GM21360 (cell line): ENCODE data around the gene COTL1.

ENCODE experiments used
- ATAC-seq: cut with Tn5 transposase; IDR thresholded peaks from one replicate; pipeline ENCODE4 v1.9.1; 2021; ENCODE audit warnings: mild to moderate bottlenecking, moderate library complexity; ENCODE audit not compliant: unreplicated experiment

Gene COTL1

GRCh38 chr16:84555418-84556196, 62.3 kb downstream of the COTL1 start:
- no peak for ATAC-seq

DNA sequence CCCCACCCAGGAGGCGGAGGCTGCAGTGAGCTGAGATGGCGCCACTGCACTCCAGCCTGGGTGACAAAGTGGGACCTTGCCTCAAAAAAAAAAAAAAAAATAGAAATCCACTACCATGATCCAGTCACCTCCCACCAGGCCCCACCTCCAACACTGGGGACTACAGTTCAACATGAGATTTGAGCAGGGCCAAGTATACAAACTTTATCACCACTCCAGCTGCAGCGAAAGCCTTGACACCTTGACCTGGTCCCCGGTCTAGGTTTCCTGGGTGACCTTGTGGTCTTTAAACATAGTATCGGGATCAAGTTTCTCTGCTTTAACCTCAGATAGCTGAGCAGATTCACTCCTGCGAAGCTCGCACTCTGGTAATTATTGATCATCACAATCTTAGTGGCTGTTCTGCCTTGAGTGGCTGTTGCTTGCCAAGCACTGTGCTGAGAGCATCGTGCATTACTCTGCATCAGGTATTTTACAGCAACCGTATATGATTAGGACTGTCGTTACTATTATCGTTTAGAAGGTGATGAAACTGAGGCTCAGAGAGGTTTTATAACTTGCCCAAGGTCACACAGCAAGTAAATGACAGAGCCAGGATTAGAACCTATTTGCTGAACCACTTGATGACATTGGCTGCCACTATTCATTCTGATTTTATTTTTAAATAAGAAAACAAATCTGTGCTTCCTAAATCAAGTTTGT, 63.1 kb downstream of the COTL1 start:
- no peak for ATAC-seq

DNA sequence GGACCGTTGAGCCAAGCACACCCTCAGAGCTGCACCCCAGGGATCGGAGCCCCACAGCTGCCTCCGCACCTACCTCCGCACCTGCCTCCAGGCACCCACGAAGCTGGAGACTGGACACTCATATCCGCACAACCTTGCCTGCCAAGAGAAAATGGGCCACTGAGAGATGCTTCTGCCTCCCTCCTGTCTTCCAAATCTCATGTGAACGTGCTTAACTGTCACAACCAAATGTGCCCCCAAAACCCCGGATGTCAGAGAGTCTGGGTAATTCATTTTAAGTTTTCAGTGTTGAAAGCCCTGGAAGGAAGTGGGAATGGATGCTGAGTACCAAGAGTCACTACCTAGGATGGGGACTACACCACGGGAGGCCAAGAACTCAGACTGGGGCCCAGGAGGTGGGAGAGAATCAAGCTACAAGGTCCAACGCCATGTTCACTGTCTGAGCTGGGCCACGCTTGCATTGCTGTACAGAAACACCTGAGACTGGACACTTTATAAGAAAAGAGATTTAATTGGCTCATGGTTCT, 63.9 kb downstream of the COTL1 start:
- no peak for ATAC-seq

DNA sequence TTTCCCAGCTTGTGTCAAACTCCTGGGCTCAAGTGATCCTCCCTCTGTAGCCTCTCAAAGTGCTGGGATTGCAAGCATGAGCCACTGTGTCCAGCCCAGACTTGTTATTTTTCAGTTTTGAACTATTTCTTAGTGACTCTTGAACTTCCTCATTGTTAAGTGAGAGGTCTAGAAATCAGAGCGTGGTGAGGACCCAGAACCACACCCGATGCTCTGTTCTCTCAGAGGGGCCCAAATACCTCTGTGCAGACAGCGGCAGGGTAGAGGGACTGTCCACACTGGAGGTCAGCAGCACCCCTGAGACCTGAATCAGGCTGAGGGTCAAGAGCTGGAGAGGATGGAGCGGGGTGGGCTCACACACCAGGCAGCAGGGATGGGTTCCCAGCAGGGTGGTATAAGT, 65.7 kb downstream of the COTL1 start:
- no peak for ATAC-seq

- ATAC-seq = no peak
Measured at GRCh38 chr16:84550096-84550495, 67.8 kb downstream of the COTL1 start.

DNA sequence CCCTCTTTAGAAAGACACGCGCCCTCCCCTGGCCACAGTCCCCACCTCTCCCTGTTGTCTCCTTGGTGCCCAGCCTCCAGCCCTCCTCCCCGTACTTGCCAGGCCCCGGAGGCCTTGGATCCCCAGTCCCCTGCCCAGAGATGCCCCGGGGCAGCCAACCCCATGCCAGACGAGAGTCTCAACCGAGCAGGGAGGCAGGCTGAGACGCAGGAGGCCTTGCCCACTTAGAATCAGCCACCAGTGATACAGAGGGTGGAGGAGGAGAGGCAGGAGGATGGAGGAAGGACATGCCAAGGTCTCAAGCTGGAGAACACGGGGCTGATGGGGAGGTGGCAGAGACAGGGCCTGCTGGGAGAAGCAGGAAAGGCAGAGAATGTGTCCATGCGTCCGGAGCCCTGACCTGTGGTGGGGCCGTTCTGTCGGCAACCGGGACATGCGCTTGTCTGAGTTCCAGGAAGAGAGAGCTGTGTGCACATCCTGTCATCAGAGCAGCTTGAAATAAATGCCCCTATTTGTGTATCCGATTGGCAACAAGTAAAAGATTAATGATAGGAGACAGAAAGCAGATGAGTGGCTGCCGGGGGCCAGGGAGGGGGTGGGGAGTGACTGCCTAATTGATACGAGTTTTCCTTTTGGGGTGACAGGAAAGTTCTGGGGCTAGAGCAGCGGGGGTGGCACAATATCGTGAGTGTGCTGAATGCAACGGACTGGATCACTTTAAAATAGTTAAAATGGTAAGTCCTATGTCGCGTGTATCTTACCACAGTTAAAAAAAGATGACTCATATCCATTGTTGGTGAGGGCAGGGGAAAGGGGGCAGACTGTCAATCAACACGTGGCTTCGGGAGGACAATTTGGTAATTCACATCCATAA, 68.7 kb downstream of the COTL1 start:
- ATAC-seq = no peak

- no peak for ATAC-seq
Measured at GRCh38 chr16:84548508-84548907, 69.4 kb downstream of the COTL1 start.

DNA sequence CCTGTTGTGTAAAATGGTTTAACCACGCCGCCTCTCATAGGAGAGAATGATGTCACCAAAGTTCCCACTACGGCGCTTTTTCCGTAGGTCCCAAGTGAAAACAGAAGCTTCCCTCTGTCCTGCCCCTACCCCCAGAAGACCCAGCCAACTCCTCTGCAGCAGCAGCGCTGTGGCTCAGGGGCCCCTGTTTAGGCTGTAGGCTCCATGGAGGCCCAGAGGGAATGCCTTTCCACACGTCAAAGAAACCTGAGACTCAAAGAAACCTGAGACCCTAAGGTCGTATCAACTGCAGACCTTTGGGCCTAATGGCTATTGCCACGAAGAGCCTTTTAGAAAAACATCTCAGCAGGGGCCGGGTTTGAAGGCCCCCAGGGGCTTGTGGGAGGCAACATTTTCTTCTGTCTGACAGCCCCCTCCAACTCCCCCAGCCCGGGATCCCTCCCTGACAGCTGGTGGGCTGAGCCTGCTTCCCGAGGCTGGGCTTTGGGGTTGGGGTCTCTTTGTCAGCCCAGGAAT, 70.3 kb downstream of the COTL1 start:
- no peak for ATAC-seq

- ATAC-seq = no peak
Measured at GRCh38 chr16:84546669-84547545, 71.0 kb downstream of the COTL1 start.

GRCh38 chr16:84545114-84545737, 72.7 kb downstream of the COTL1 start:
- no peak for ATAC-seq

DNA sequence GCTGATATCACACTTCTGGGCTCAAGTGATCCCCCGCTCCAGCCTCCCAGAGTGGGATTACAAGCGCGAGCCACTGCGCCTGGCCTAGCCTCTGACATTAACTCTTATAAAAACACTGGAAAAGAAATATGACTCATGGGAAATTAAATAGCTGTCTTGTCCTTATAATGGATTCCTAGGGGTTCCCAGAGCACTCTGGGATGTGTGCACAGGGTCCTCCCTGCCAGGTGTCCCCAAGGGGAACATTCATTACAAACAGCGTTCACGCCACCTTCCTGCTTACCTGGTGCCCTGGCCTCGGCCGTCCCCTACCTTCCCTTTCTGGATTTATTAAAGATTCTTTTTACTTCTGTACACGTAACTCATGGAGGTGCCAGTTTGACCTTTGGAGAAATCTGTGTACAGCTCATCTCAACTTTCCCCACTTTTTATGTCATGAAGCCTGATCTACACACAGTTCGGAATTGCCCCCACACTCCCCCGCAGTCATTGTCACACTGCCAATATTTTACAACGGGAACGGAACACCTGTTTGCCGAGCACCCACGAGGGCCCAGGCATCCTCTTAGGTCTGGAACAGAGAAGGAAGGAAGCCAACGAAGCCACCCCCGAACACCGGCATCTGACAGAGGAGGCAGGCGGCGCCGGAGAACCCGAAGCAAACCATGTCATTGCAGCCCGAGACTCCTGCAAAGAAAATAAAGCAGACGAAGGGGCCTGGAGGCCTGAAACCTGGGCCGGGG, 73.7 kb downstream of the COTL1 start:
- no peak for ATAC-seq

GRCh38 chr16:84543253-84543652, 74.6 kb downstream of the COTL1 start:
- ATAC-seq = no peak

DNA sequence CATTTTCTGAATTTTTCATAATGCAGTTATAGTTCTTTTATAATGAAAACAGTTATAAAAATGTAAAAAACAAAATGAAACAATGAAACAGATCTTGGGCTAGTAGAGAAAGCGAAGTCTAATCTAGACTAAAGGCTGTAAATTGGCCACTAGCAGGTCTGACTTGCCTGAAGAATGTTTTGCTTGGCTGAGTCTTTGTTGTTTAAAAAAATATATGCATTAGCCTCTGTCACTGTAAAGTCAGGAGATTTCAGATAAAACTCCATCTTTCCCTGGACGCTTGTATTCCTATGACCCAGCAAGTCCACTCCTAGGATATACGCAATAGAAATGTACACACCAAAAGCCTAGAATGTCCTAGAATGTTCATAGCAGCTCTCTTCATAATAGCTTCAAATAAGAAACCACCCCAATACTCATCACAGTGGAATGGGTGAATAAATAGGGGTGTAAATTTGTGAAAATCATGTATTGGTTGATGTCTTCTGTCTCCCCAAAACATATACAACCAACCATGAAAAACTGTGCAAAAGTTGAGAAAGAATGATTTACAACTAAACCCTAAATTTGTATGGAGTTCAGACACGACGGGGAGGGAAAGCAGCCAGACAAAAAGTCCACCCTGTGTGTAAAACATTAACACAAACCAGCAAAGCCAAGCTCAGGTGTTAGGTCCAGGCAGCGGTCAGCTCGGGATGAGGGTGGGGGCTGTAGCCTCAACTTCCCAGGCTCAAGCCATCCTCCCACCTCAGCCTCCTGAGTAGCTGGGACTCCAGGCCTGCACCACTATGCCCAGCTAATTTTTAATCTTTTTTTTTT, 75.7 kb downstream of the COTL1 start:
- ATAC-seq = no peak

DNA sequence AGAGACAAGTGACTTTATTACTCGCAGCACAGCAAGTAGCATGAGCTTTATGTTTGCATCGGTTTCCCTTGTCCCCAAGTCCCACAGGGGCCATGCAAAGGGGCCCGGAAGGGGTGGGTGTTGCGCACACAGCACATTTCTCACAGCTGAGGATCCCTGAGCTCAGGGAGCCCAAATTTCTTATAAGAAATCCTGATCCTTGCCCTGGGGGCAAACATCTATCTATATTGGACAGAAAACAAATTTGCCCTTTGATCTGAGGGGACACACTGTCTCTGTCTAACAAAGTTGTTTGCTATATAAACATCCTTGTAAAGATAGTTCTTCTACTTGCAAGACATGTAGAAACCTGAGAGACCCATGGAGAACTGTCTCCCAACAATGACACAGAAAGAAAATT, 77.7 kb downstream of the COTL1 start:
- ATAC-seq = no peak

- no peak for ATAC-seq
Measured at GRCh38 chr16:84538222-84538840, 79.5 kb downstream of the COTL1 start.

- no peak for ATAC-seq
Measured at GRCh38 chr16:84537491-84538151, 80.3 kb downstream of the COTL1 start.

DNA sequence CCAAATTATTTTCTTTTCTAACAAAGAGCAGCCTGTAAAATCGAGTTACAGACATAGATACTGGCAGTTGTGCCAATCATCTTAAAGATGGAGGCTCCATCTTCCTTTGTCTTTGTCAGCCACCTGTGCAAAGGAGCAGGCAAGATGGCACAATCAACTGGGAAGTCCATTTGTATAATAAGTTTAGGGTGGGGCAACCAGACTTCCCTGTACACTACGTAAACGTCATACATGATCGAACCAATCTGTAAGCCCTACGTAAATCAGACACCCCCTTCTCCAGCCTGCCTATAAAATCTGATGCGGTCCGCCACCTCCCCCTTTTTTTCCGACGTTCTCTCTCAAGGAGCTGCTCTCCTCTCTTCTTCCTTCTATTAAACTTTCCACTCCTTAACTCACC, 82.0 kb downstream of the COTL1 start:
- no peak for ATAC-seq
